Activated CD8-positive, alpha-beta T cell treated with anti-CD3 and anti-CD28 coated beads for 36 hours (primary cell): ENCODE measurements around the gene MNT. TPM values are rescaled to one million over a fixed set of nuclear protein-coding genes. Genes with fewer than 3 reads are reported as not detected.
"Not testable (repeated sequence)": the region's sequence is repeated elsewhere in the genome, so short reads cannot be mapped to it uniquely, and the experiment has no call there.

Experiments used
- ATAC-seq: fragments of 200-7000 bp; cut with Tn5 transposase; one replicate; pipeline ENCODE4 v1.10.0; 2021; ENCODE audit warnings: mild to moderate bottlenecking, moderate library complexity
- CTCF ChIA-PET: fragments of 350-600 bp; sonication (Branson Sonifier 250); formaldehyde crosslinking; loops from one replicate; lab custom pipeline; 2021; ENCODE audit warnings: antibody characterized with exemption; lab: Charles Lee
- POLR2A ChIA-PET: fragments of 350-600 bp; sonication (Branson Sonifier 250); formaldehyde crosslinking; loops from one replicate; lab custom pipeline; 2021; ENCODE audit warnings: antibody characterized with exemption; lab: Charles Lee
- DNase-seq: peaks from one replicate; pipeline ENCODE4 v3.0.0-alpha.2; 2020
- H3K27ac Mint-ChIP-seq: one replicate; pipeline ENCODE4 v1.8.0; 2021; ENCODE audit warnings: mild to moderate bottlenecking, mixed read lengths
- H3K27me3 Mint-ChIP-seq: one replicate; pipeline ENCODE4 v1.8.0; 2021; ENCODE audit warnings: mixed read lengths
- H3K36me3 Mint-ChIP-seq: one replicate; pipeline ENCODE4 v1.8.0; 2021; ENCODE audit warnings: low read depth, mixed read lengths
- H3K4me1 Mint-ChIP-seq: one replicate; pipeline ENCODE4 v1.8.0; 2021; ENCODE audit warnings: low read depth, mixed read lengths
- H3K4me3 Mint-ChIP-seq: one replicate; pipeline ENCODE4 v1.8.0; 2021; ENCODE audit warnings: mild to moderate bottlenecking, moderate library complexity, mixed read lengths
- H3K9me3 Mint-ChIP-seq: one replicate; pipeline ENCODE4 v1.8.0; 2021; ENCODE audit warnings: mixed read lengths
- intact Hi-C: fragments of 100-400 bp; cut with micrococcal nuclease; formaldehyde crosslinking; loops from one replicate; pipeline ENCODE4 v1.10.0; 2022
- total RNA-seq, 2 experiments: library from RNA; stranded (reverse); gene quantifications; one replicate each; pipeline ENCODE4 v1.2.3, GENCODE V29; 2021
- TF ChIP-seq, protein P1 (sequence below): fragments of 200-600 bp; IDR thresholded peaks from one replicate; pipeline ENCODE4 v1.8.0; 2022; ENCODE audit warnings: antibody characterized with exemption, mild to moderate bottlenecking

MNT gene
- total RNA-seq, 2 experiments from 2014 or later, result 21.6 to 23.1 TPM

DNA sequence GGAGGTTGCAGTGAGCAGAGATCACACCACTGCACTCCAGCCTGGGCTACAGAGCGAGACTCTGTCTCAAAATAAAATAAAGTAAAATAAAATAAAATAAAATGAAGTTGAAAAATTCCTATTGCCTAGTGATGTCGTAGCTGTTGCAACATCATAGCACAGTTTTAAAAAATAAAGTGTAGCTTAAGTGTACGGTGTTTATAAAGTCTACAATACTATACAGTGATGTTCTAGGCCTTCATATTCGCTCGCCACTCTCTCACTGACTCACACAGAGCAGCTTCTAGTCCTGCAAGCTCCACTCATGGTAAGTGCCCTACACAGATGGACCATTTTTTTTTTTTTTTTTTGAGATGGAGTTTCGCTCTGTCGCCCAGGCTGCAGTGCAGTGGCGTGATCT is 43.5 kb upstream of the MNT start:
- no peak for ATAC-seq
- Mint-ChIP-seq H3K36me3 (peaks cover 25% of the 10 kb centered on the region), H3K9me3 (peaks cover 5% of the 10 kb centered on the region), H3K27ac (no peak overlapping the region), H3K4me1 (no peaks in the 10 kb centered on the region), H3K4me3 (no peak overlapping the region), H3K27me3 (no peaks in the 10 kb centered on the region)
- TF ChIP-seq, protein P1, sequence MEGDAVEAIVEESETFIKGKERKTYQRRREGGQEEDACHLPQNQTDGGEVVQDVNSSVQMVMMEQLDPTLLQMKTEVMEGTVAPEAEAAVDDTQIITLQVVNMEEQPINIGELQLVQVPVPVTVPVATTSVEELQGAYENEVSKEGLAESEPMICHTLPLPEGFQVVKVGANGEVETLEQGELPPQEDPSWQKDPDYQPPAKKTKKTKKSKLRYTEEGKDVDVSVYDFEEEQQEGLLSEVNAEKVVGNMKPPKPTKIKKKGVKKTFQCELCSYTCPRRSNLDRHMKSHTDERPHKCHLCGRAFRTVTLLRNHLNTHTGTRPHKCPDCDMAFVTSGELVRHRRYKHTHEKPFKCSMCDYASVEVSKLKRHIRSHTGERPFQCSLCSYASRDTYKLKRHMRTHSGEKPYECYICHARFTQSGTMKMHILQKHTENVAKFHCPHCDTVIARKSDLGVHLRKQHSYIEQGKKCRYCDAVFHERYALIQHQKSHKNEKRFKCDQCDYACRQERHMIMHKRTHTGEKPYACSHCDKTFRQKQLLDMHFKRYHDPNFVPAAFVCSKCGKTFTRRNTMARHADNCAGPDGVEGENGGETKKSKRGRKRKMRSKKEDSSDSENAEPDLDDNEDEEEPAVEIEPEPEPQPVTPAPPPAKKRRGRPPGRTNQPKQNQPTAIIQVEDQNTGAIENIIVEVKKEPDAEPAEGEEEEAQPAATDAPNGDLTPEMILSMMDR, result no peak
- CTCF ChIA-PET, result interaction anchor here (1.0 to 1.2 kb wide), 2 partner anchors 28 to 62 kb away, joined by 4 to 7 read pairs; no protein-coding TSS in a partner anchor
- POLR2A ChIA-PET, result no interaction called here
- DNase-seq, result no peak
- intact Hi-C loops, result no loop called here

DNA sequence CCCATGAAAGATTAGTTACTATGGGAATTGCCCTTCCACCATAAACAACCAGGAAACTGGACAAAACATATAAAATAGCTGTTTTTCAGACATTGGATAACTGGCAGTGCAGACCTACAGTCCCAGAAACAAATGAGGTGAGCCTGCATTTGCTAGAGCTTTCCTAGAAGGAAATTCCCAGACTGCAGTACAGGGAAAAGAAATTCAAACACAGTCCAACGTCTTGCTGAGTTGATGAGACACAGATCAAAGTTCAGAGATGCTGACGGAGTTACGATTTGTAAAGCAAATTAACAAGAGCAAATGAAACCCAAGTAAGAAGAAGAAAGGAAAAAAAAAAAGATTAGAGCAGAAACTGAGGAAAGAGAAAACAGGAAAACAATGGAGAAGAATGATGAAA is 41.3 kb upstream of the MNT start:
- intact Hi-C loops, result no loop called here
- Mint-ChIP-seq H3K36me3 (peaks cover 39% of the 10 kb centered on the region), H3K27ac (no peak overlapping the region), H3K9me3 (peaks cover 5% of the 10 kb centered on the region), H3K4me1 (no peaks in the 10 kb centered on the region), H3K4me3 (no peak overlapping the region), H3K27me3 (no peaks in the 10 kb centered on the region)
- ATAC-seq (no peak), DNase-seq (no peak)
- POLR2A ChIA-PET, result interaction anchor here (0.7 to 1.4 kb wide), 2 partner anchors 10 to 429 kb away, joined by 3 to 4 read pairs; no protein-coding TSS in a partner anchor
- TF ChIP-seq, protein P1, result no peak
- CTCF ChIA-PET, result interaction anchor here (0.7 to 1.9 kb wide), 2 partner anchors 17 to 21 kb away, joined by 3 to 4 read pairs; no protein-coding TSS in a partner anchor

DNA sequence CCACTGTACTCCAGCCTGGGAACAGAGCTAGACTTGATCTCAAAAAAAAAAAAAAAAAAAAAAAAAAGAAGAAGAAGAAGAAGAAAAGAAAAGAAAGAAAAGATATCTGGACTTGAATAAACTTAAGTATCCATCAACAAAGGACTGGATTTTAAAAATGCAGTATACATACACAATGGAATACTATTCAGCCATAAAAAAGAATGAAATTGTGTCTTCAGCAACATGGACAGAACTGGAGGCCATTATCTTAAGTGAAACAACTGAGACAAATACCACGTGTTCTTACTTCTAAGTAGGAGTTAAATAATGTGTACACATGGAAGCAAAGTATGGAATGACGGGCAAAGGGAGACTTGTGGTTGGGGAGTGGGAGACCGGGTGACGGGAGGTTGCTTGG is 40.1 kb upstream of the MNT start:
- no peaks in the 10 kb centered on the region for H3K4me1 Mint-ChIP-seq
- no peaks in the 10 kb centered on the region for H3K27me3 Mint-ChIP-seq
- CTCF ChIA-PET, result interaction anchor here (1.9 kb wide), 1 partner anchor 22 kb away, joined by 4 read pairs; no protein-coding TSS in a partner anchor
- POLR2A ChIA-PET, result interaction anchor here (0.9 kb wide), 1 partner anchor 9 kb away, joined by 3 read pairs; no protein-coding TSS in a partner anchor
- no peak overlapping the region for H3K4me3 Mint-ChIP-seq
- H3K9me3 Mint-ChIP-seq, result peaks cover 1% of the 10 kb centered on the region
- TF ChIP-seq, protein P1, result no peak
- no peak for DNase-seq
- peaks cover 40% of the 10 kb centered on the region for H3K36me3 Mint-ChIP-seq
- no peak for ATAC-seq
- no peak overlapping the region for H3K27ac Mint-ChIP-seq
- intact Hi-C loops, result no loop called here

DNA sequence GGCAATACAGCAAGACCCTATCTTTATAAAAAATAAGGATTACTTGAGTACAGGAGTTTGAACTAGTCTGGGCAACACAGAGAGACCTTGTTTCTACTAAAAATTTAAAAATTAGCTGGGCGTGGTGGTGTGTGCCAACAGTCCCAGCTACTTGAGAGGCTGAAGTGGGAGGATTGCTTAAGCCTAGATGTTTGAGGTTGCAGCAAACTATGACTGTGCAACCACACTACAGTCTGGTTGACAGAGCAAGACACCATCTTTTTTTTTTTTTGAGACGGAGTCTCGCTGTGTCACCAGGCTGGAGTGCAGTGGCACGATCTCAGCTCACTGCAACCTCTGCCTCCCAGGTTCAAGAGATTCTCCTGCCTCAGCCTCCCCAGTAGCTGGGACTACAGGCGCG is 39.1 kb upstream of the MNT start:
- H3K9me3 Mint-ChIP-seq, H3K4me1 Mint-ChIP-seq, H3K27me3 Mint-ChIP-seq, DNase-seq, intact Hi-C loops, POLR2A ChIA-PET, H3K27ac Mint-ChIP-seq, ATAC-seq, H3K4me3 Mint-ChIP-seq: not testable (repeated sequence)
- H3K36me3 Mint-ChIP-seq, result peaks cover 39% of the 10 kb centered on the region
- CTCF ChIA-PET, result interaction anchor here (2.8 kb wide), 1 partner anchor 24 kb away, joined by 11 read pairs; no protein-coding TSS in a partner anchor

DNA sequence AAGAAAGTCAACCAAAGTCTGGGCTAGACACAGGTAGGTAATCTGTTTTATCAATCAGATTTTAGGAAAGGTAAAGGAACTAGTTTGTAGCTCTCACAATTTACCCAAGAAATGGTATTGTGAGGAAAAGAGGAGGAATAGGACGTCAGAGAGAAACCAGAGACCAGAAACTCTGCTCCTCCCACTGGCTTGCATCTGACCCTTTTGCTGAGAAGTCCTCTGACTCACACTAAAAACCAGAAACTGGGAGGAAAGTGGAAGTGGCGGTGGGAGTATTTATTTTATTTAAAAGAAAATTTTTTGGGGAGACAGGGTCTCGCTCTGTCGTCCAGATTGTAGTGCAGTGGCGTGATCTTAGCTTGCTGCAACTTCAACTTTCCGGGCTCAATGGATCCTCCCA is 38.0 kb upstream of the MNT start:
- Mint-ChIP-seq H3K9me3 (no peaks in the 10 kb centered on the region), H3K4me1 (peaks cover 6% of the 10 kb centered on the region), H3K36me3 (peaks cover 40% of the 10 kb centered on the region), H3K4me3 (no peak overlapping the region), H3K27ac (no peak overlapping the region), H3K27me3 (no peaks in the 10 kb centered on the region)
- ChIA-PET POLR2A (interaction anchor here (0.7 kb wide), 1 partner anchor 53 kb away, joined by 3 read pairs; no protein-coding TSS in a partner anchor), CTCF (interaction anchor here (1.3 to 2.8 kb wide), 3 partner anchors 23 to 56 kb away, joined by 3 to 11 read pairs (median 6); no protein-coding TSS in a partner anchor)
- ATAC-seq (no peak), DNase-seq (no peak)
- TF ChIP-seq, protein P1, result no peak
- intact Hi-C loops, result no loop called here
